Hair follicular keratinocyte (primary cell): ENCODE results near the gene CAPNS1. TPM values are rescaled to one million over a fixed set of nuclear protein-coding genes. Genes with fewer than 3 reads are reported as not detected.

Experiments used
- total RNA-seq: library from RNA; depleted of rRNA; stranded (reverse); fragments of >200 nt; gene quantifications from 2 replicates; pipeline ENCODE4 v1.2.3, GENCODE V29; 2015

Gene CAPNS1
- 290 and 371 TPM in 2 replicates for total RNA-seq

DNA sequence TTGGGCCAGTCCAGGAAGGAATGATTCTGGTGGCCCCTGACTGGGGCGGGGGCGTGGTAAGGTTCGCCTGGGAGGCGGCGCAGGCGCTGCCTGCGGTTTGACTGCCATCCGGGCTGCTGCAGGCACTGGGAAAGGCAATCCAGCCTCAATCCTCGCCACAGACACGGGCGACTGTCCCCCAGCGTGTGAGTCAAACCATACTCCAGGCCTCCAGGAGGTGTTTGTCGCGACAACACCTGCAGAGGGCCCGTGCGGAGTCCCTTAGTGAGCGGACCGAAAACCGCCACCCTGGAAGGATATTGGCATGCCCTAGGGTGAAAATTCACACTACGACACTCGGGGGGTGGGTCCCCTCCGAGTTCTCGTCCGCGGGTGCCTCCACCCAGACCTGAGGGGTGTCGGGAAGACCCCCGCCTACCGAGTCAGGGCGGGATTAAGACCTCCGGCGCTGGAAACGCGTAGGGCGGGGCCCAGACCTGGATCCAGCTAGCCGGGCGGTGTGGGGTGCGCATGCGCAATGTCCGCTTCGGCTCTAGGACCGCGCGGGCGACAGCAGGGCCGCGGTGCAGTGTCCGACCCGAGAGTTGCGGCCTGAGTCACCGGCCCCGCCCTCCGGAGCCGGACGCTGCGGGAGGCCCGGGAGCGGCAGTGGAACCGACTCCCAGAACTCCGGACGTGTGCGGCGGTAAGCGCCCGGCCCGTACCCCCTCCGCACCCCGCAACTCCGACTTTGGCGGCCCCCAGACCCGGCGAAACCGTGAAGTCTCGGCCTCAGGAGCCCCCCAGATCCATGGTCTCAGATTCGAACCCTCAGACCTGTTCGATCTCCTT is at the start of gene CAPNS1:
TSS of gene CAPNS1 (plus strand) at position 594 of the 831 bp plus-strand sequence. CDS start 946 bp downstream, outside the sequence.

DNA sequence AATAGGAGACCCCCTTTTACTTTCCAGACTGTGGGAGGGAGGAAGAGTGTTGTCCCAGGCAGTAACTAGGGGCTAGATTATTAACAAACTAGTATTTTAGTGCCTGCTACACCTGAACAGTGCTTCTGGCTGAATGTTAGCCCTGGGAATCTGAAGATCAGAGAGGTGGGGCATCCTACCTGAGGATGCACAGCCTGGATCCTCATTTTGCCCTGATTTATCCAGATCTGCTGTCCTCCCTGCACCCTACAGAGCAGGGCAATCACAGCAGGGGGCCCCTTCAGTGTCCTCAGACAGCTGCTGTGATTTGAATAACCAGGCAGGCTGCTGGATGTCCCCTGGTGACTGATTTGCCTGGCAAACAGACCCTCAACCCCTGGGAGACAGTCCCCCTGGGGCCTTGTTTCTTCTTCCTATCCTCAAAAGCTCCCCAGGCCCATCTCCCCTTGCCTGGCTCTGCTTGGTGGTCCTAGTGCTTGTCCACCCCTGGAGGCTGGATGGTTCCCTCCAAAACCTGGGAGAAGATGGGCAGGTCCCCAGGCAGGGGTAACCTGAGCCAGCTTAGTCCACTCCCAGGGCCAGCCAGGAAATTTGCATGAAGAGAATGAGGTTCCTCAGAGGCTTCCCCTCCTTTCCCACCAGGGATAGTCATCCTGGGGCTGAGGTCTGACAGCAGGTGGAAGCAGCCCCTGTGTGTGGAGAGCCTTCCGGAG is 29.2 kb upstream of the CAPNS1 start, which contains the start of gene OVOL3:
TSS of gene OVOL3 (plus strand) at position 657 of the 713 bp plus-strand sequence. CDS start 60 bp downstream, outside the sequence.

DNA sequence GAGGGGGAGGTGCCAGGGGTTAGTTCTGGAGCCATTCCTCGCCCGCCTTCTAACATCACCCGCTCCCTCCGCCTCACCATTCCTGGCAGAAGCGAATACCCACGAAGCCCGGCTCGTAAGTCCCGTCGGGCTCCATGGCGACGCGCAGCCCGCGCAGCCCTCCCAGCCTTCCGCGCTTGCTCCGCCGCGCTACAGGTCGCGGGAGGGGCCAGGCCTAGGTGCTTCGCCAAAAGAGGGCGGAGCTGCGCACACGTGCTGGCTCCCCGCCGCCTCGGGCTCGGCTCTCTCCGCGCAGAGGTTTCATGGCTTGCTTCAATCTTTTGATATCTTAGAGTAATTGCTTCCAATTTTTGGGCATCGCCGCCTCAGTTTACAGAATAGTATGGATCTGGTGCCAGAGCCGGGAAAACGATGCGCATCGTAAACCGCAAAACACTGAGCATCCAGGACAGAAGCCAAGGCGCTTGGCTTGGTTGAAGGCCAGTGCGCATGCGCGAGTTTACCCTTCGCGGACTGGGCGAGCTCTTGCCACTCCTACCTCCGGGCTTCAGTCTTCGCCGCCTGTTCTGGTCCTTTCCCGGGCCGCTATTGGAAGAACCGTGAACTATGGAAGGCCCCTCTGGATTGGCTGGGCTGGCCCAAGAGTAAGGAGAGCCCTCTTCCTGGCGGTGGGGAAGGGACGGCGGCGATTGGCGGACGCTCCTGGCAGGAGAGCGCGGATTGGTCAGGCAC is 25.0 kb upstream of the CAPNS1 start, which contains the start of gene POLR2I:
TSS of gene POLR2I (minus strand) at position 155 of the 732 bp plus-strand sequence. CDS start at position 136, 19 bp downstream.

DNA sequence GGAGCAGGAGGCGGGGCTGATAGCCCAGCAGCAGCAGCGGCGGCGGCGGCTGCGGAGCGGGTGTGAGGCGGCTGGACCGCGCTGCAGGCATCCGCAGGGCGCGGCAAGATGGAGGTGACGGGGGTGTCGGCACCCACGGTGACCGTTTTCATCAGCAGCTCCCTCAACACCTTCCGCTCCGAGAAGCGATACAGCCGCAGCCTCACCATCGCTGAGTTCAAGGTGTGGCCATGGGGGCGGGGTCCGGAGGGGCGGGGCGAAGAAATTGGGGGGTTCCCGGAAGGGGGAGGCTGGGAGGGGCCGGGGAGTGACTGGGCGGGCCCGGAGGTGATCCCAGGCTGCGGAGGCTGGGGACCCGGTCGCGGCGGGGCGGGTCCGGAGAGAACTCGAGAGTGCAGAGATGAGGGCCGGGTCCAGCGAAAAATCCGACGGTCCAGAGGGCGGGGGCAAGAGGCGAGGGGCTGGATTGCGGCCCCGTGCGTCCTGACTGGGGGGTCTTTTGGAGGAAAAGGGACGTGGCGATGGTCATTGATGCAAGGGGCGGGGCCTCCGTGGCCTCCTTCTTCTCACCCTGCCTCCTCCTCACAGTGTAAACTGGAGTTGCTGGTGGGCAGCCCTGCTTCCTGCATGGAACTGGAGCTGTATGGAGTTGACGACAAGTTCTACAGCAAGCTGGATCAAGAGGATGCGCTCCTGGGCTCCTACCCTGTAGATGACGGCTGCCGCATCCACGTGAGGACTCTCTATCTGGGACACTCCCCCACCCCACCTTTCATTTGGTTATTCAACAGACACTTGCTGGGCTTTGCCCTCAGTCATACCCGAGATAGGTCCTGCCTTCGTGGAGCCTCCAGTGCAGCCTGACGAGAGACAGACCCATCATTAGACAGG is 24.2 kb upstream of the CAPNS1 start, which contains the start of gene TBCB:
TSS of gene TBCB (plus strand) at position 16 of the 891 bp plus-strand sequence. CDS start at position 109, 93 bp downstream.

DNA sequence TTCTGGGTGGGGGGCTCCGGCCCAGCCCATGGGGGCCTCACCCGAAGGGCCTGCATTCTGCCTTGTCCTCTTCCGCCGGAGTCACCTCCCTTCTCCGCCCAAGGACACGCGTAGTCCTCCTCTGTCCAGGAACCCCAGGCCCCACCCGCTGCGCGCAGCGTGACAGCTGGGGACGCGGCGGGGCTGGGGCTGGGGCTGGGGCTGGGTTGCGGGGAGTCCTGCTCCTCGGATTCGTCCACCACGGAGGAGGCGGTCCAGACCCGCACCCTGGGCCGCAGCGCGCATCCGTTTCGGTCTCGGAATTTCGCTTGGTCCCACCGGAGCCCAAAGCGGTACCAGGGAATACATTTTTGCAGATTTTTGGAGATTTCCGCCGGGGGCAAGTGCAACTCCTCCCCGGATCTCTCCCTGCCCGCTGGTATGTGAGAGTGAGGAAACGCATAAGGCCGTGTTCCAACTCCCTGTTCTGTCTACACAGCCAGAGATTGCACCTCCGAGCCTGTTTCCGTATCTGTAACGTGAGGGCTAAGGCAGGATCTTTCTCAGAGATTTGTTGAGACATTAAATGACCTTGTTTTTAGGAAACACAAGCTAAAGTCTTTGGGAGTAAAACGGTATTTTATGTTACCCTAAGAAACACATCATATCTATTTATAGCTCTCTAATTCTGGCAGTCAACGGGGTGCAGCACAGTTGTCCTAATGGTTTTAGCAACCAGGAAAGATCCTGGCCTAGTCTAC is 12.7 kb downstream of the CAPNS1 start, which contains the start of gene COX7A1:
TSS of gene COX7A1 (minus strand) at position 96 of the 740 bp plus-strand sequence. CDS start at position 56, 40 bp downstream.

Other genes with a start within 250 kb of the CAPNS1 start
- 2.3 and 4.2 TPM in 2 replicates for gene NFKBID, start 239.5 kb upstream of the CAPNS1 start, total RNA-seq
- not detected in 2 replicates for gene HCST, start 237.5 kb upstream of the CAPNS1 start, total RNA-seq
- gene TYROBP, start 231.8 kb upstream of the CAPNS1 start, total RNA-seq, result not detected in 2 replicates
- 9.1 and 12.7 TPM in 2 replicates for gene LRFN3, start 203.7 kb upstream of the CAPNS1 start, total RNA-seq
- gene SDHAF1, start 144.9 kb upstream of the CAPNS1 start, total RNA-seq, result 27.0 and 50.8 TPM in 2 replicates
- 0.23 and 1.4 TPM in 2 replicates for gene SYNE4, start 131.3 kb upstream of the CAPNS1 start, total RNA-seq
- 37.2 and 49.3 TPM in 2 replicates for gene ALKBH6, start 125.9 kb upstream of the CAPNS1 start, total RNA-seq
- gene CLIP3, start 107.2 kb upstream of the CAPNS1 start, total RNA-seq, result 0.49 and 1.0 TPM in 2 replicates
- gene THAP8, start 85.8 kb upstream of the CAPNS1 start, total RNA-seq, result 2.6 and 8.1 TPM in 2 replicates
- gene WDR62, start 85.2 kb upstream of the CAPNS1 start, total RNA-seq, result 2.7 and 9.9 TPM in 2 replicates
- gene OVOL3, start 28.9 kb upstream of the CAPNS1 start, total RNA-seq, result not detected in 2 replicates
- gene POLR2I, start 25.2 kb upstream of the CAPNS1 start, total RNA-seq, result 67.1 and 75.7 TPM in 2 replicates
- 238 and 277 TPM in 2 replicates for gene TBCB, start 24.6 kb upstream of the CAPNS1 start, total RNA-seq
- not detected in 2 replicates for gene COX7A1, start 12.4 kb downstream of the CAPNS1 start, total RNA-seq
- 1.3 and 2.2 TPM in 2 replicates for gene ZNF565, start 74.6 kb downstream of the CAPNS1 start, total RNA-seq
- 61.8 and 62.9 TPM in 2 replicates for gene ZNF146, start 75.0 kb downstream of the CAPNS1 start, total RNA-seq
- 0.15 and 0.31 TPM in 2 replicates for gene ZFP14, start 239.1 kb downstream of the CAPNS1 start, total RNA-seq